ENCODE data around the gene ADAMTS15. TPM values are rescaled to one million over a fixed set of nuclear protein-coding genes. Genes with fewer than 3 reads are reported as not detected.

The ADAMTS15 gene
- total RNA-seq, 2 donors from 2014 or later, result 10.8 to 14.1 TPM

- H3K9me3 ChIP-seq, result no peaks in the 10 kb centered on the region
- ATAC-seq (ENCODE audit: insufficient number of reproducible peaks, low FRiP score, low read depth), result no peak
These were observed 68.4 kb downstream of the ADAMTS15 start for GRCh38 chr11:130516554-130517505.

GRCh38 chr11:130518164-130518680 lies 69.8 kb downstream of the ADAMTS15 start:
- H3K27me3 ChIP-seq (replicated peaks; ENCODE audit: insufficient read depth), result no peaks in the 10 kb centered on the region
- ATAC-seq (ENCODE audit: insufficient number of reproducible peaks, low FRiP score, low read depth) (no peak), DNase-seq (ENCODE audit: low spot score) (no peak)
- no peak overlapping the region for H3K27ac ChIP-seq
- TF ChIP-seq CTCF (IDR thresholded peaks at IDR 0.05), result no peak
- H3K36me3 ChIP-seq, result no peaks in the 10 kb centered on the region
- H3K4me3 ChIP-seq, result no peak overlapping the region
- H3K4me1 ChIP-seq (ENCODE audit: control insufficient read depth in 1 of 2, low read depth in 2 of 2), result peaks cover 17 to 62% of the 10 kb centered on the region in 2 donors
- H3K9me3 ChIP-seq, result no peaks in the 10 kb centered on the region

More at GRCh38 chr11:130516554-130517505, 68.4 kb downstream of the ADAMTS15 start:
- H3K27ac ChIP-seq, result no peak overlapping the region
- DNase-seq (ENCODE audit: low spot score), result no peak
- H3K4me3 ChIP-seq, result no peak overlapping the region
- no peaks in the 10 kb centered on the region for H3K36me3 ChIP-seq
- peaks cover 6 to 54% of the 10 kb centered on the region in 2 donors for H3K4me1 ChIP-seq (ENCODE audit: control insufficient read depth in 1 of 2, low read depth in 2 of 2)
- no peak for TF ChIP-seq CTCF (IDR thresholded peaks at IDR 0.05)
- H3K27me3 ChIP-seq (replicated peaks; ENCODE audit: insufficient read depth), result no peaks in the 10 kb centered on the region

GRCh38 chr11:130519128-130519932 lies 70.9 kb downstream of the ADAMTS15 start:
- no peak for ATAC-seq (ENCODE audit: insufficient number of reproducible peaks, low FRiP score, low read depth)
- no peak for DNase-seq (ENCODE audit: low spot score)
- no peak for TF ChIP-seq CTCF (IDR thresholded peaks at IDR 0.05)
- no peaks in the 10 kb centered on the region for H3K27me3 ChIP-seq (replicated peaks; ENCODE audit: insufficient read depth)
- H3K4me1 ChIP-seq (ENCODE audit: control insufficient read depth in 1 of 2, low read depth in 2 of 2), result peaks cover 21 to 63% of the 10 kb centered on the region in 2 donors
- no peak overlapping the region for H3K4me3 ChIP-seq
- H3K36me3 ChIP-seq, result no peaks in the 10 kb centered on the region
- H3K27ac ChIP-seq, result no peak overlapping the region
- H3K9me3 ChIP-seq, result no peaks in the 10 kb centered on the region

GRCh38 chr11:130520271-130520671 lies 71.8 kb downstream of the ADAMTS15 start:
- TF ChIP-seq CTCF (IDR thresholded peaks at IDR 0.05), result no peak
- no peak for ATAC-seq (ENCODE audit: insufficient number of reproducible peaks, low FRiP score, low read depth)
- DNase-seq (ENCODE audit: low spot score), result no peak

More at GRCh38 chr11:130520271-130520671, 71.8 kb downstream of the ADAMTS15 start:
- Histone ChIP-seq H3K9me3 (no peaks in the 10 kb centered on the region), H3K27ac (no peak overlapping the region), H3K36me3 (no peaks in the 10 kb centered on the region), H3K27me3 (replicated peaks; ENCODE audit: insufficient read depth) (no peaks in the 10 kb centered on the region), H3K4me1 (ENCODE audit: control insufficient read depth in 1 of 2, low read depth in 2 of 2) (peaks cover 21 to 54% of the 10 kb centered on the region in 2 donors), H3K4me3 (no peak overlapping the region)

Data from thoracic aorta (tissue), 2 donors.